NCI-H146 treated with DMSO at 0.1 percent for 48 hours (cell line): Measurements from ENCODE around the gene HMGXB4.

Experiments
- DNase-seq: peaks from one replicate; lab custom pipeline; 2025; ENCODE audit not compliant: unreplicated experiment; lab: John Stamatoyannopoulos, UW

HMGXB4 gene

GRCh38 chr22:35257002-35257320, 332 bp upstream of the HMGXB4 start:
- no peak for DNase-seq

- no peak for DNase-seq
Measured at GRCh38 chr22:35258191-35258988, 1.1 kb downstream of the HMGXB4 start.

- no peak for DNase-seq
Measured at GRCh38 chr22:35264986-35265385, 7.7 kb downstream of the HMGXB4 start.

- DNase-seq = no peak
Measured at GRCh38 chr22:35266277-35266676, 9.0 kb downstream of the HMGXB4 start.

- DNase-seq = no peak
Measured at GRCh38 chr22:35269630-35270029, 12.3 kb downstream of the HMGXB4 start.

- DNase-seq = no peak
Measured at GRCh38 chr22:35274154-35274871, 17.0 kb downstream of the HMGXB4 start.

- no peak for DNase-seq
Measured at GRCh38 chr22:35275580-35275979, 18.3 kb downstream of the HMGXB4 start.

GRCh38 chr22:35276019-35276418, 18.7 kb downstream of the HMGXB4 start:
- DNase-seq = no peak

- DNase-seq = no peak
Measured at GRCh38 chr22:35288116-35288515, 30.8 kb downstream of the HMGXB4 start.

- no peak for DNase-seq
Measured at GRCh38 chr22:35292786-35293185, 35.5 kb downstream of the HMGXB4 start.

- DNase-seq = no peak
Measured at GRCh38 chr22:35296051-35296450, 38.8 kb downstream of the HMGXB4 start.

- no peak for DNase-seq
Measured at GRCh38 chr22:35299217-35299672, 42.0 kb downstream of the HMGXB4 start.

- DNase-seq = peak; percentile 79
Measured at GRCh38 chr22:35299673-35300499, 42.6 kb downstream of the HMGXB4 start, which contains the start of gene TOM1. Gene TOM1 (plus strand): TSS chr22:35299894. CDS start chr22:35299929, 35 bp downstream.

GRCh38 chr22:35301372-35301874, 44.1 kb downstream of the HMGXB4 start:
- DNase-seq = no peak

GRCh38 chr22:35303029-35303624, 45.8 kb downstream of the HMGXB4 start:
- DNase-seq = no peak

- no peak for DNase-seq
Measured at GRCh38 chr22:35305525-35306070, 48.3 kb downstream of the HMGXB4 start.

GRCh38 chr22:35306350-35306967, 49.2 kb downstream of the HMGXB4 start:
- no peak for DNase-seq

GRCh38 chr22:35307372-35307771, 50.1 kb downstream of the HMGXB4 start:
- DNase-seq = no peak

GRCh38 chr22:35307892-35308291, 50.6 kb downstream of the HMGXB4 start:
- DNase-seq = no peak

GRCh38 chr22:35308480-35309021, 51.3 kb downstream of the HMGXB4 start:
- DNase-seq = no peak
